Colonic mucosa (tissue), 4 donors: ENCODE results near the gene ANKRD33B. TPM values are rescaled to one million over a fixed set of nuclear protein-coding genes. Genes with fewer than 3 reads are reported as not detected.

Source experiments
- DNase-seq: peaks from one replicate; pipeline ENCODE4 v3.0.0-alpha.2; 2020
- H3K27ac ChIP-seq: fragments of 200-600 bp; one replicate; pipeline ENCODE4 v1.8.0; 2021
- H3K27me3 ChIP-seq: fragments of 200-600 bp; one replicate; pipeline ENCODE4 v1.8.0; 2021
- H3K36me3 ChIP-seq: fragments of 200-600 bp; one replicate; pipeline ENCODE4 v1.8.0; 2021
- H3K4me1 ChIP-seq: fragments of 200-600 bp; one replicate; pipeline ENCODE4 v1.8.0; 2021; ENCODE audit warnings: mild to moderate bottlenecking
- H3K4me3 ChIP-seq: fragments of 200-600 bp; one replicate; pipeline ENCODE4 v1.8.0; 2021
- H3K9ac ChIP-seq, 2 donors: one replicate each; pipeline ENCODE4 v1.7.0; 2013; ENCODE audit warnings: control low read depth in 2 of 2, low read depth in 2 of 2, low read length in 2 of 2
- H3K9me3 ChIP-seq: fragments of 200-600 bp; one replicate; pipeline ENCODE4 v1.8.0; 2021
- intact Hi-C: fragments of 100-400 bp; cut with DNase I; formaldehyde crosslinking; loops from one replicate; pipeline ENCODE4 v1.14.1; 2022
- total RNA-seq, 2 donors: library from RNA; stranded (reverse); fragmentation: NEBNext Ultra II Directional in 1 of 2; extraction: Animal tissue kit (Norgen Biotek cat#: 25700) in 1 of 2; gene quantifications; one replicate each; pipeline ENCODE4 v1.2.1, GENCODE V29; 2021
- TF ChIP-seq, protein P1 (sequence below): fragments of 200-600 bp; IDR thresholded peaks from one replicate; pipeline ENCODE4 v1.8.0; 2022; ENCODE audit warnings: antibody characterized with exemption, mild to moderate bottlenecking
- donor health status: healthy.
- donor health status: DM: no; HTN: no; CAD: no.
- donor health status: DM: no; HTN: no; CAD: no.

Gene ANKRD33B
- total RNA-seq, 2 donors from 2014 or later, result 0.47 to 0.66 TPM

DNA sequence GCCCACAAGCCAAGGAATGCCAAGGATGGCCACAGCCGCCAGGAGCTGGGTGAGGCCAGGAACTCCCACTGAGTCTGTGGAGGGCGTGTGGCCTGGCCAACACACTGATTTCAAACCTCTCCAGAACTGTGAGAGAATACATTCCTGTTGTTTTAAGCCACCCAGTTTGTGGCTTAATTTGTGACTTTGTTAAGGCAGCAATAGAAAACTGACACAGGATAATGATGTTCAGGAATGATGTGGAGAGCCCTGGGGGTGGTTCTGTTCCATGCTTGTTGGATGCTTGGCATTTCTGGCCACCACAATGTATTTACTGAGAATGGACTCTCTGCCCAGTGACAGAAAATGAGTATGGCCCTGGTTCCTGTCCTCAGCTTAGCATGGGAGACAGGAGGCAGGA lies 114.4 kb downstream of the ANKRD33B start:
- H3K27ac ChIP-seq, result no peak overlapping the region
- DNase-seq, result no peak
- H3K4me1 ChIP-seq, result no peaks in the 10 kb centered on the region
- H3K36me3 ChIP-seq, result peaks cover 7% of the 10 kb centered on the region
- no peaks in the 10 kb centered on the region for H3K27me3 ChIP-seq
- no peak overlapping the region for H3K9ac ChIP-seq
- no peaks in the 10 kb centered on the region for H3K9me3 ChIP-seq
- intact Hi-C loops, result no loop called here
- no peak overlapping the region for H3K4me3 ChIP-seq
- TF ChIP-seq, protein P1, sequence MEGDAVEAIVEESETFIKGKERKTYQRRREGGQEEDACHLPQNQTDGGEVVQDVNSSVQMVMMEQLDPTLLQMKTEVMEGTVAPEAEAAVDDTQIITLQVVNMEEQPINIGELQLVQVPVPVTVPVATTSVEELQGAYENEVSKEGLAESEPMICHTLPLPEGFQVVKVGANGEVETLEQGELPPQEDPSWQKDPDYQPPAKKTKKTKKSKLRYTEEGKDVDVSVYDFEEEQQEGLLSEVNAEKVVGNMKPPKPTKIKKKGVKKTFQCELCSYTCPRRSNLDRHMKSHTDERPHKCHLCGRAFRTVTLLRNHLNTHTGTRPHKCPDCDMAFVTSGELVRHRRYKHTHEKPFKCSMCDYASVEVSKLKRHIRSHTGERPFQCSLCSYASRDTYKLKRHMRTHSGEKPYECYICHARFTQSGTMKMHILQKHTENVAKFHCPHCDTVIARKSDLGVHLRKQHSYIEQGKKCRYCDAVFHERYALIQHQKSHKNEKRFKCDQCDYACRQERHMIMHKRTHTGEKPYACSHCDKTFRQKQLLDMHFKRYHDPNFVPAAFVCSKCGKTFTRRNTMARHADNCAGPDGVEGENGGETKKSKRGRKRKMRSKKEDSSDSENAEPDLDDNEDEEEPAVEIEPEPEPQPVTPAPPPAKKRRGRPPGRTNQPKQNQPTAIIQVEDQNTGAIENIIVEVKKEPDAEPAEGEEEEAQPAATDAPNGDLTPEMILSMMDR, result no peak

DNA sequence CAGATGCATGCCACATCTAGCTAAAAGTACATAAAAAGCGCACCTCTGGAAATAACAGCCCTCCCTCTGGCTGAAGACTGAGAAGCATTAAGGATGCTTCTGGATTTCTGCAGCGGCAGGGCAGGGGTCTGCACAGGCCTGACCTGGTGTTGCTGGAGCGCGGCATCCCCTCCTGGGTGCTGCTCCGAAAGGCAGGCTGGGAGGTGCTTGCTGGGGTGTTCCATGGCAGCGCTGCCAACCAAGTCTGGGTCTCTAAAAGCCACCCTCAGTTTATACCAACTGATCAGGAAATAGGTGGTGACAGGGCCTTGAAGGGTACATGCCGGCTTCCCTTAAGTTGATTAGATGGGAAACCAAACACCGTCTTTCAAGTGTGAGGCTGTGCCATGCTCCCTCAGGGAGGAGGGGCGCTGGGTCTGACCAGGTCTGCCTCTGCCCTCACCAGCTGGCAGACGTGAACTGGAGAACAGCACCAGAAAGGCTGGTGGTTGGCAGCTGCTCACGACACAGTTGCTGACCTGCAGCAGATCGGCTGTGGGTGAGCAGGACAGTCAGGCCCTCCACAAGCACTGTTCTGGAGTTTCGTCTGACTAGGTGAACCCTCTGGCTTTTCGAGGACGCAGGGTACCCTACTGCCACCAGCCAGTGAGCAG lies 115.6 kb downstream of the ANKRD33B start:
- Histone ChIP-seq H3K9ac (no peak overlapping the region), H3K27me3 (no peaks in the 10 kb centered on the region), H3K36me3 (peaks cover 7% of the 10 kb centered on the region), H3K4me3 (no peak overlapping the region), H3K4me1 (no peaks in the 10 kb centered on the region), H3K27ac (no peak overlapping the region), H3K9me3 (no peaks in the 10 kb centered on the region)
- TF ChIP-seq, protein P1, result no peak
- DNase-seq, result no peak
- intact Hi-C loops, result no loop called here

DNA sequence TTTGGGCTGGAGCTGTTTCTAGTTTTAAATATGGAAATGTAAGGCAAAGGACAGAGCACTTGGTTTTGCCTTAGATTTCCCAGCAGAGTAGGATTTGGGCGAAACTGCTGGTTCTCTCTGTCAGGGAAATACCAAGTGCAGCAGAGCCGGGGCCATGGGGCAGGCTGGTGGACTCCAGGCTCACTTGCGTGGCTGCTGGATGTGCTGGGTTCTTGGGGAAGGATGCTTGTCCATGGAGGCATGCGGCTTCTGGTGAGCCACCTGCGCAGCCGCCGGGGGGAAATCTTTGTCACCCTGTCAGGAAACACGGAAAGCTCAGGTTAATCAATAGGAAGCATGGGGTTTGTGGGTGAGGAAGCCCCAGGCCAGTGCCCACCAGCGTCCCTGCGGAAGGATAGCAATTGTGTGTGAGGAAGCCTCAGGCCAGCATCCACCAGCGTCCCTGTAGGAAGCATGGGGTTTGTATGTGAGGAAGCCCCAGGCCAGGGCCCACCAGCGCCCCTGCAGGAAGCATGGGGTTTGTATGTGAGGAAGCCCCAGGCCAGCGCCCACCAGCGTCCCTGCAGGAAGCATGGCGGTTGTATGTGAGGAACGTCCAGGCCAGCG lies 117.1 kb downstream of the ANKRD33B start:
- Histone ChIP-seq H3K9ac (no peak overlapping the region), H3K27me3 (no peaks in the 10 kb centered on the region), H3K9me3 (no peaks in the 10 kb centered on the region), H3K4me1 (no peaks in the 10 kb centered on the region), H3K27ac (no peak overlapping the region), H3K36me3 (peaks cover 7% of the 10 kb centered on the region), H3K4me3 (no peak overlapping the region)
- TF ChIP-seq, protein P1, result no peak
- intact Hi-C loops, result loop anchor here (10.0 kb wide), 1 partner anchor 484 kb away; no protein-coding TSS in a partner anchor
- no peak for DNase-seq

DNA sequence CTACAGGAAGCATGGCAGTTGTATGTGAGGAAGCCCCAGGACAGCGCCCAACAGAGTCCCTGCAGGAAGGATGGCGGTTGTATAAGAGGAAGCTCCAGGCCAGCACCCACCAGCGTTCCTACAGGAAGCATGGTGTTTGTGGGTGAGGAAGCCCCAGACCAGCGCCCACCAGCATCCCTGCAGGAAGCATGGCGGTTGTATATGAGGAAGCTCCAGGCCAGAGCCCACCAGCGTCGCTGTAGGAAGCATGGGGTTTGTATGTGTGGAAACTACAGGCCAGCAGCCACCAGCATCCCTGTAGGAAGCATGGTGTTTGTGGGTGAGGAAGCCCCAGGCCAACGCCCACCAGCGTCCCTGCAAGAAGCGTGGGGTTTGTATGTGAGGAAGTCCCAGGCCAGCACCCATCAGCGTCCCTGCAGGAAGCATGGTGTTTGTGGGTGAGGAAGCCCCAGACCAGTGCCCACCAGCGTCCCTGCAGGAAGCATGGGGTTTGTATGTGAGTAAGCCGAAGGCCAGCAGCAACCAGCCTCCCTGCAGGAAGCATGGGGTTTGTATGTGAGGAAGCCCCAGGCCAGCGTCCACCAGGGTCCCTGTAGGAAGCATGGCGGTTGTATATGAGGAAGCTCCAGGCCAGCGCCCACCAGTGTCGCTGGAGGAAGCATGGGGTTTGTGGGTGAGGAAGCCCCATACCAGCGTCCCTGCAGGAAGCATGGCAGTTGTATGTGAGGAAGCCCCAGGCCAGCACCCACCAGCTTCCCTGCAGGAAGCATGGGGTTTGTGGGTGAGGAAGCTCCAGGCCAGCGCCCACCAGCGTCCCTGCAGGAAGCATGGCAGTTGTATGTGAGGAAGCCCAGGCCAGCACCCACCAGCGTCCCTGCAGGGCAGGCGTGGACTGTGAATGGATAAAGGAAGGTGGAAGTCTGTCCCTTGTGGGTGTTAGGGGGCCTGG lies 118.1 kb downstream of the ANKRD33B start:
- Histone ChIP-seq H3K4me1 (no peaks in the 10 kb centered on the region), H3K27me3 (no peaks in the 10 kb centered on the region), H3K36me3 (peaks cover 7% of the 10 kb centered on the region), H3K27ac (no peak overlapping the region), H3K9ac (no peak overlapping the region), H3K4me3 (no peak overlapping the region), H3K9me3 (no peaks in the 10 kb centered on the region)
- TF ChIP-seq, protein P1, result no peak
- intact Hi-C loops, result loop anchor here (10.0 kb wide), 1 partner anchor 483 kb away; no protein-coding TSS in a partner anchor
- DNase-seq, result no peak

DNA sequence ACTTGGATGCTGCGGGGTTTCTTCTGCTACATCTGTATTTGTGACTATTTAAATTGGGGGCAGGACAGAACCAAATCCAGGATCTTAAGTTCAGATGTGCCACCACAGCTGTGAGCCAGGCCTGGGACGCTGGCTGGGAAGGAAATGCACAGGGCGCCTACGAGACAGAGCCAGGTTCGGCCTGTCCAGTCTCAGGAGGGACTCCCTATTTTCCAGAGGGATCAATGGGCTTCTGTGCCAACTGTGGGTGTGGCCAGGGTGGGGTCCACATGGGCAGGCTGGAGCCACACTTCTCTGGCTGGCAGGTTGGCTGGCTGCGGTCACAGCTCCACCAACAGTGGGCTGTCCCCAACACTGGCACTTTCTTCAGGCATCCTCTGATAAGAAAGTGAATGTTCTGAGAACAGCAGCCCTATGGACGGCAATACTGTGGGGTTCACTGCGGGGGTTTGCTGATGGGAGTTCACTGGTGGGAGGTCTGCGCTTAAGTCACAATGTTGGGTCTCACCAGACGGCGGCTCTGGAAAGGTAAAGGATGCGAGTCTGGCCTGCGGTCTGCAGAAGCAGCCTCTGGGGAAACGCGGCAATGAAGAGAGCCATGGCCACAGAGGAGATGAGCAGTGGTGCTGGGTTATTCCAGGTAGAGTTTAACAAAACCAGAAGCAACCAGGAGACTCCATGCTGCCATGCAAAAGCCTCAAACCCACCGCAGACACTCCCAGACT lies 119.1 kb downstream of the ANKRD33B start:
- H3K9me3 ChIP-seq, result no peaks in the 10 kb centered on the region
- H3K4me3 ChIP-seq, result no peak overlapping the region
- H3K9ac ChIP-seq, result no peak overlapping the region
- DNase-seq, result no peak
- no peaks in the 10 kb centered on the region for H3K4me1 ChIP-seq
- intact Hi-C loops, result loop anchor here (10.0 kb wide), 1 partner anchor 482 kb away; no protein-coding TSS in a partner anchor
- H3K36me3 ChIP-seq, result peaks cover 7% of the 10 kb centered on the region
- no peak overlapping the region for H3K27ac ChIP-seq
- TF ChIP-seq, protein P1, result no peak
- H3K27me3 ChIP-seq, result no peaks in the 10 kb centered on the region
